ENCODE results near the gene PILRA.

GRCh38 chr7:100396421-100396982 is 23.2 kb downstream of the PILRA start:
- TF ChIP-seq CTCF (IDR thresholded peaks at IDR 0.05) (no peak), POLR2A (IDR thresholded peaks at IDR 0.05) (no peak)
